ENCODE data around the gene IKZF2. TPM values are rescaled to one million over a fixed set of nuclear protein-coding genes. Genes with fewer than 3 reads are reported as not detected.

IKZF2 gene
- total and polyA plus RNA-seq, 7 experiments from 2014 or later = 0.26 to 23.4 (median 6.1) TPM

DNA sequence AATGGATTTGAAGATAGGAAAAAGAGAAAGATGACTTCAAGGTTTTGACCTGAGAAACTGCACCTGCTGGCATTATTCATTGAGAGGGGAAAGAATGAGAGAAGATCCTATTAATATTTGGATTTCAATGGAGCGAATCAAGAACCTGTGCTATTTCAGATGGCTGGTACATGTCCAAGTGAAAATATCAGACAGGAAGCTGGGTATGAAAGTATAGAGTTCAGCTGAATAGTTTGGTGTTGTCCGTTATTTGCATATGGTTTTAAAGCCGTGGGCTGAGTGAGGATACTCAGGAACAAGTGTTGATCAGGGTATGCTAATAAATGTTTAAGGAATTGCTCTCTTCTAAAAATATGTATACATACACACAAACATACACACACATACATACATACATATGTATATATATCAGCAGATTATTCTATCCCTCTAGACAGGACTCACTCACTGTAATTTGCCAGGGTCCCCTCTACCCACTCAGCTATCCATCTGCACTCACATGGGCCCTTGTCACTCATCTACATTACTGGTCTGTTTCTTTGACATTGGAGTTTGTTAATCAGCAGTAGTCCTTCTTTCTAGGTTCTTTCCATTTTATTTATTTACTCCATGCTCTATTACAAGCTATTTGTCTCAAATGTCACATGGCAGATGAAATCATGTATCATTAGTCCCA lies 33.9 kb upstream of the IKZF2 start:
- Mint-ChIP-seq H3K4me3 (no peak overlapping the region), H3K9me3 (peaks cover 0 to 3% (median 0%) of the 10 kb centered on the region in 11 donors), H3K27me3 (peaks cover 0 to 8% (median 0%) of the 10 kb centered on the region in 5 donors), H3K36me3 (no peaks in the 10 kb centered on the region), H3K27ac (no peak overlapping the region), H3K4me1 (no peaks in the 10 kb centered on the region)
- ChIA-PET POLR2A (no interaction called here), CTCF (no interaction called here)
- Histone ChIP-seq H3K4me1 (ENCODE audit: control insufficient read depth in 2 of 2, insufficient read depth in 2 of 2, low read length in 2 of 2) (no peaks in the 10 kb centered on the region), H3K27me3 (ENCODE audit: control insufficient read depth in 2 of 2, insufficient read depth in 2 of 2, low read length in 2 of 2) (peaks cover 0 to 3% of the 10 kb centered on the region in 2 donors), H3K4me3 (ENCODE audit: low read length) (no peak overlapping the region), H3K27ac (ENCODE audit: low read depth, low read length) (no peak overlapping the region), H3K36me3 (ENCODE audit: control insufficient read depth in 2 of 3, insufficient read depth in 3 of 3, low read length in 3 of 3) (no peaks in the 10 kb centered on the region), H3K9me3 (ENCODE audit: control insufficient read depth in 2 of 3, low read length in 3 of 3) (no peaks in the 10 kb centered on the region)
- ATAC-seq (no peak), DNase-seq (no peak)
- intact Hi-C loops (cut with micrococcal nuclease) = no loop called here

DNA sequence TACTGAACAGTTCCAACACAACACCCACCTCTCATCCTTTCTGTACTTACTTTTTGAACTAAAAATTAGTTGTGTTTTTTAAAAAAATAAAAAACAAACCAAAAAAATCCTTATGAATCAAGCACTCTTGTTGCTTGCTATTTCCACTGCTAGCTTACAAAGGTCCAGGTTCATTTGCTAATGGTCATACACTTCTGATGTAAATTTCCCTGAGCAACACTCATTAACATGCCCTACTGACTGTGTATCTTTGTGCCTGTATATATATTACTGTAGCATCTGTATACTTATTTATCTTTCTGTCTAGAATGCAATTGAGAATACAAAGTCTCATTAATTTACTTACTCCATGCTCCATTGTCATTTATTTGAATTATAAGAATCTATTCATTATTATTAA lies 30.3 kb upstream of the IKZF2 start:
- intact Hi-C loops (cut with micrococcal nuclease) = no loop called here
- POLR2A ChIA-PET = no interaction called here

DNA sequence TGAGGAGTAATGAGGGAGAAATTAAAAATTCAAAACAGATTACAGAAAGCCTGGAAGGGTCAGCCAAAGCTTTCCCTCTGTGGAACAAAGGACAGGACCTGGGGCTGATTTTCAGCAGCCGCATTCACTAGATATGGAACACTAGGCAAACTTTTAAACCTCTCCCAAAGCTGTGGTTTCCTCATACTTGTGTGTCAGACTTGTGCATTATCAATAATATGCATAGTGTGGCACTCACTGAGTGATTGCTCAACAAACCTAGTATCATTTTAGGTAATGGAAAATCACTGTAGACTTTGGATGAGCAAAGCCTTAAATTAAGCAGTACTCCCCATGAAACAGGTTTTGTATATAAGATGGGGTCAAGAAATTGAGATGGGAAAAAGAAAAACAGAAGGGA lies 26.3 kb upstream of the IKZF2 start:
- H3K9me3 ChIP-seq (ENCODE audit: control insufficient read depth in 2 of 3, low read length in 3 of 3) = no peaks in the 10 kb centered on the region
- ChIA-PET POLR2A (no interaction called here), CTCF (no interaction called here)
- DNase-seq (no peak), ATAC-seq (no peak)
- Mint-ChIP-seq H3K9me3 (peaks cover 0 to 5% (median 0%) of the 10 kb centered on the region in 11 donors), H3K4me3 (no peak overlapping the region), H3K36me3 (no peaks in the 10 kb centered on the region), H3K27ac (no peak overlapping the region), H3K4me1 (no peaks in the 10 kb centered on the region), H3K27me3 (peaks cover 0 to 9% (median 6%) of the 10 kb centered on the region in 5 donors)
- H3K36me3 ChIP-seq (ENCODE audit: control insufficient read depth in 2 of 3, insufficient read depth in 3 of 3, low read length in 3 of 3) = no peaks in the 10 kb centered on the region
- intact Hi-C loops (cut with micrococcal nuclease) = no loop called here
- H3K4me1 ChIP-seq (ENCODE audit: control insufficient read depth in 2 of 2, insufficient read depth in 2 of 2, low read length in 2 of 2) = no peaks in the 10 kb centered on the region
- no peaks in the 10 kb centered on the region for H3K27me3 ChIP-seq (ENCODE audit: control insufficient read depth in 2 of 2, insufficient read depth in 2 of 2, low read length in 2 of 2)
- no peak overlapping the region for H3K4me3 ChIP-seq (ENCODE audit: low read length)
- H3K27ac ChIP-seq (ENCODE audit: low read depth, low read length) = no peak overlapping the region

More for the DNA sequence above, 30.3 kb upstream of the IKZF2 start:
- Histone ChIP-seq H3K27me3 (ENCODE audit: control insufficient read depth in 2 of 2, insufficient read depth in 2 of 2, low read length in 2 of 2) (peaks cover 0 to 1% of the 10 kb centered on the region in 2 donors), H3K27ac (ENCODE audit: low read depth, low read length) (no peak overlapping the region), H3K4me3 (ENCODE audit: low read length) (no peak overlapping the region), H3K36me3 (ENCODE audit: control insufficient read depth in 2 of 3, insufficient read depth in 3 of 3, low read length in 3 of 3) (no peaks in the 10 kb centered on the region), H3K9me3 (ENCODE audit: control insufficient read depth in 2 of 3, low read length in 3 of 3) (no peaks in the 10 kb centered on the region), H3K4me1 (ENCODE audit: control insufficient read depth in 2 of 2, insufficient read depth in 2 of 2, low read length in 2 of 2) (no peaks in the 10 kb centered on the region)
- Mint-ChIP-seq H3K4me3 (no peak overlapping the region), H3K4me1 (no peaks in the 10 kb centered on the region), H3K27ac (no peak overlapping the region), H3K36me3 (no peaks in the 10 kb centered on the region), H3K27me3 (peaks cover 0 to 14% (median 8%) of the 10 kb centered on the region in 5 donors), H3K9me3 (peaks cover 0 to 5% (median 0%) of the 10 kb centered on the region in 11 donors)
- no peak for DNase-seq
- CTCF ChIA-PET = no interaction called here
- no peak for ATAC-seq

- ChIA-PET POLR2A (no interaction called here), CTCF (no interaction called here)
- H3K9me3 Mint-ChIP-seq = peaks cover 0 to 5% (median 0%) of the 10 kb centered on the region in 11 donors
- H3K36me3 Mint-ChIP-seq = no peaks in the 10 kb centered on the region
- H3K4me1 Mint-ChIP-seq = no peaks in the 10 kb centered on the region
- DNase-seq (no peak), ATAC-seq (no peak)
- Histone ChIP-seq H3K36me3 (ENCODE audit: control insufficient read depth in 2 of 3, insufficient read depth in 3 of 3, low read length in 3 of 3) (no peaks in the 10 kb centered on the region), H3K4me3 (ENCODE audit: low read length) (no peak overlapping the region), H3K27me3 (ENCODE audit: control insufficient read depth in 2 of 2, insufficient read depth in 2 of 2, low read length in 2 of 2) (no peaks in the 10 kb centered on the region), H3K27ac (ENCODE audit: low read depth, low read length) (no peak overlapping the region), H3K9me3 (ENCODE audit: control insufficient read depth in 2 of 3, low read length in 3 of 3) (no peaks in the 10 kb centered on the region), H3K4me1 (ENCODE audit: control insufficient read depth in 2 of 2, insufficient read depth in 2 of 2, low read length in 2 of 2) (no peaks in the 10 kb centered on the region)
- H3K27ac Mint-ChIP-seq = no peak overlapping the region
- peaks cover 0 to 9% (median 6%) of the 10 kb centered on the region in 5 donors for H3K27me3 Mint-ChIP-seq
- H3K4me3 Mint-ChIP-seq = no peak overlapping the region
- intact Hi-C loops (cut with micrococcal nuclease) = no loop called here
Observed at GRCh38 chr2:213175673-213176247, 24.3 kb upstream of the IKZF2 start.

GRCh38 chr2:213172641-213173040 lies 21.2 kb upstream of the IKZF2 start:
- H3K4me1 ChIP-seq (ENCODE audit: control insufficient read depth in 2 of 2, insufficient read depth in 2 of 2, low read length in 2 of 2) = no peaks in the 10 kb centered on the region
- ChIA-PET CTCF (no interaction called here), POLR2A (no interaction called here)
- Mint-ChIP-seq H3K4me1 (no peaks in the 10 kb centered on the region), H3K36me3 (no peaks in the 10 kb centered on the region), H3K4me3 (no peak overlapping the region), H3K27ac (no peak overlapping the region), H3K27me3 (peaks cover 0 to 4% (median 0%) of the 10 kb centered on the region in 5 donors), H3K9me3 (peaks cover 0 to 5% (median 0%) of the 10 kb centered on the region in 11 donors)
- intact Hi-C loops (cut with micrococcal nuclease) = no loop called here
- H3K36me3 ChIP-seq (ENCODE audit: control insufficient read depth in 2 of 3, insufficient read depth in 3 of 3, low read length in 3 of 3) = no peaks in the 10 kb centered on the region
- H3K4me3 ChIP-seq (ENCODE audit: low read length) = no peak overlapping the region
- no peaks in the 10 kb centered on the region for H3K9me3 ChIP-seq (ENCODE audit: control insufficient read depth in 2 of 3, low read length in 3 of 3)
- H3K27me3 ChIP-seq (ENCODE audit: control insufficient read depth in 2 of 2, insufficient read depth in 2 of 2, low read length in 2 of 2) = no peaks in the 10 kb centered on the region
- ATAC-seq (no peak), DNase-seq (no peak)
- H3K27ac ChIP-seq (ENCODE audit: low read depth, low read length) = no peak overlapping the region

- Histone ChIP-seq H3K27me3 (ENCODE audit: control insufficient read depth in 2 of 2, insufficient read depth in 2 of 2, low read length in 2 of 2) (no peaks in the 10 kb centered on the region), H3K4me3 (ENCODE audit: low read length) (no peak overlapping the region), H3K4me1 (ENCODE audit: control insufficient read depth in 2 of 2, insufficient read depth in 2 of 2, low read length in 2 of 2) (no peaks in the 10 kb centered on the region), H3K36me3 (ENCODE audit: control insufficient read depth in 2 of 3, insufficient read depth in 3 of 3, low read length in 3 of 3) (no peaks in the 10 kb centered on the region), H3K27ac (ENCODE audit: low read depth, low read length) (no peak overlapping the region), H3K9me3 (ENCODE audit: control insufficient read depth in 2 of 3, low read length in 3 of 3) (no peaks in the 10 kb centered on the region)
- ATAC-seq = no peak
- ChIA-PET POLR2A (no interaction called here), CTCF (no interaction called here)
- DNase-seq = no peak
- no peaks in the 10 kb centered on the region for H3K4me1 Mint-ChIP-seq
- no peaks in the 10 kb centered on the region for H3K36me3 Mint-ChIP-seq
- intact Hi-C loops (cut with micrococcal nuclease) = no loop called here
- no peak overlapping the region for H3K4me3 Mint-ChIP-seq
- peaks cover 0 to 4% (median 0%) of the 10 kb centered on the region in 5 donors for H3K27me3 Mint-ChIP-seq
- H3K27ac Mint-ChIP-seq = no peak overlapping the region
- peaks cover 0 to 5% (median 0%) of the 10 kb centered on the region in 11 donors for H3K9me3 Mint-ChIP-seq
Observed at GRCh38 chr2:213171147-213171546, 19.7 kb upstream of the IKZF2 start.
